HepG2 (cell line): ENCODE measurements around the gene ABCB9. TPM values are rescaled to one million over a fixed set of nuclear protein-coding genes. Genes with fewer than 3 reads are reported as not detected.

ENCODE experiments used
- CSRNP2 ChIP-seq: sonication (generic); formaldehyde crosslinking; conservative IDR thresholded peaks from 2 replicates; pipeline ENCODE4 v1.8.0; 2022; ENCODE audit warnings: low read depth, missing genetic modification reagents
- E2F2 ChIP-seq: sonication (generic); formaldehyde crosslinking; IDR thresholded peaks from 2 replicates; pipeline ENCODE4 v1.4.0; 2020; ENCODE audit warnings: missing genetic modification reagents, borderline replicate concordance
- ELF4 ChIP-seq: sonication (generic); formaldehyde crosslinking; IDR thresholded peaks from 2 replicates; pipeline ENCODE4 v1.5.0; 2020; ENCODE audit warnings: missing genetic modification reagents, mild to moderate bottlenecking, moderate library complexity, borderline replicate concordance
- GMEB1 ChIP-seq: sonication (generic); formaldehyde crosslinking; IDR thresholded peaks from 2 replicates; pipeline ENCODE4 v1.5.1; 2020; ENCODE audit warnings: missing genetic modification reagents, mild to moderate bottlenecking, borderline replicate concordance
- HES4 ChIP-seq: sonication (generic); formaldehyde crosslinking; IDR thresholded peaks from 2 replicates; pipeline ENCODE4 v1.9.0; 2021; ENCODE audit warnings: mild to moderate bottlenecking, missing genetic modification reagents, borderline replicate concordance
- LCORL ChIP-seq, 2 experiments: fragments of 450-650 bp in 1 of 2; sonication (generic) in 1 of 2; formaldehyde crosslinking in 1 of 2; IDR thresholded peaks; 2 replicates each; pipeline versions ENCODE4 v1.5.0 to v1.6.1; 2017 to 2020; ENCODE audit warnings: antibody characterized with exemption in 1 of 2, missing genetic modification reagents in 1 of 2
- MTA3 ChIP-seq: sonication (generic); formaldehyde crosslinking; IDR thresholded peaks from 2 replicates; pipeline ENCODE4 v1.4.0; 2020; ENCODE audit warnings: missing genetic modification reagents
- NFYC ChIP-seq: IDR thresholded peaks from 2 replicates; pipeline ENCODE4 v1.6.1; 2016; ENCODE audit warnings: missing genetic modification reagents, missing compliant biosample characterization
- PPARG ChIP-seq: conservative IDR thresholded peaks from 2 replicates; pipeline ENCODE4 v1.6.1; 2016; ENCODE audit warnings: missing biosample characterization, missing genetic modification reagents
- SKIL ChIP-seq: sonication (generic); formaldehyde crosslinking; IDR thresholded peaks from 2 replicates; pipeline ENCODE4 v1.8.0; 2022; ENCODE audit warnings: missing genetic modification reagents, mild to moderate bottlenecking, moderate library complexity, borderline replicate concordance
- SMARCE1 ChIP-seq: fragments of 450-650 bp; IDR thresholded peaks from 2 replicates; pipeline ENCODE4 v1.6.1; 2017; ENCODE audit warnings: borderline replicate concordance
- THAP7 ChIP-seq: sonication (generic); formaldehyde crosslinking; IDR thresholded peaks from 2 replicates; pipeline ENCODE4 v1.8.1; 2023; ENCODE audit warnings: mild to moderate bottlenecking, missing genetic modification reagents
- ZNF207 ChIP-seq: fragments of 450-650 bp; IDR thresholded peaks from 2 replicates; pipeline ENCODE4 v1.6.1; 2016; ENCODE audit warnings: antibody characterized with exemption, borderline replicate concordance
- ZNF224 ChIP-seq: sonication (generic); formaldehyde crosslinking; IDR thresholded peaks from 2 replicates; pipeline ENCODE4 v1.5.0; 2020; ENCODE audit warnings: mild to moderate bottlenecking, missing genetic modification reagents
- ZNF274 ChIP-seq: sonication (generic); formaldehyde crosslinking; IDR thresholded peaks from 2 replicates; pipeline ENCODE4 v1.5.1; 2020; ENCODE audit warnings: mild to moderate bottlenecking, missing genetic modification reagents
- ZNF276 ChIP-seq: sonication (generic); formaldehyde crosslinking; IDR thresholded peaks from 2 replicates; pipeline ENCODE4 v1.4.0; 2020; ENCODE audit warnings: mild to moderate bottlenecking, low read depth, missing genetic modification reagents
- ZNF549 ChIP-seq: sonication (generic); formaldehyde crosslinking; IDR thresholded peaks from 2 replicates; pipeline ENCODE4 v1.5.0; 2020; ENCODE audit warnings: missing genetic modification reagents
- ZNF761 ChIP-seq: sonication (generic); formaldehyde crosslinking; conservative IDR thresholded peaks from 2 replicates; pipeline ENCODE4 v1.4.0; 2020; ENCODE audit warnings: mild to moderate bottlenecking, missing genetic modification reagents
- polyA plus RNA-seq, 8 experiments: library from polyadenylated mRNA; depleted of rRNA in 3 of 8; stranded (reverse) in 7 of 8; unstranded in 1 of 8; fragments of >200 nt; fragmentation: Illumina TruSeq in 4 of 8; extraction: Trizol in 4 of 8; gene quantifications; 2 replicates each; pipeline versions ENCODE4 v1.2.1 to v1.2.3, GENCODE V29; 2011 to 2016; ENCODE audit warnings: low read depth in 4 of 8, missing spikeins in 1 of 8, mixed read lengths in 1 of 8; ENCODE audit not compliant: insufficient read depth in 1 of 8
- total RNA-seq, 5 experiments: library from RNA; depleted of rRNA; stranded (reverse); fragments of >200 nt; fragmentation: Illumina TruSeq; extraction: Trizol; gene quantifications; 2 replicates each; pipeline ENCODE4 v1.2.3, GENCODE V29; 2016; ENCODE audit warnings: low read depth in 1 of 5

Gene ABCB9
- total and polyA plus RNA-seq, 2 of the 13 experiments (the other 11 are each of a cell fraction or from before 2014, with no cell fraction given) = 5.1 to 6.0 TPM

GRCh38 chr12:122974892-122975789 lies 8.9 kb upstream of the ABCB9 start, which contains the start of gene OGFOD2 (continued):
- TF ChIP-seq CSRNP2 (CRISPR knock-in tag) = no peak
- TF ChIP-seq ZNF207 = no peak
- no peak for TF ChIP-seq MTA3 (CRISPR knock-in tag)
- no peak for TF ChIP-seq SMARCE1
- no peak for TF ChIP-seq E2F2
- no peak for TF ChIP-seq ZNF549 (CRISPR knock-in tag)
- no peak for TF ChIP-seq GMEB1
- TF ChIP-seq PPARG = no peak
- peak; percentile 46; the same call in 1 of the 2 replicates for TF ChIP-seq ELF4 (CRISPR knock-in tag)
- TF ChIP-seq HES4 (CRISPR knock-in tag) = no peak
- TF ChIP-seq ZNF224 (CRISPR knock-in tag) = peak; percentile 71; the same call in 1 of the 2 replicates
- TF ChIP-seq LCORL (IDR thresholded peaks at IDR 0.05) = no peak
- no peak for TF ChIP-seq LCORL (CRISPR knock-in tag; IDR thresholded peaks at IDR 0.05)
- TF ChIP-seq ZNF761 (CRISPR knock-in tag) = no peak; the same call in 1 of the 2 replicates
- no peak for TF ChIP-seq SKIL (CRISPR knock-in tag)
- TF ChIP-seq THAP7 (CRISPR knock-in tag) = peak; percentile 64; the same call in 1 of the 2 replicates
- no peak for TF ChIP-seq NFYC (CRISPR knock-in tag)
- TF ChIP-seq ZNF274 (CRISPR knock-in tag) = no peak
- TF ChIP-seq ZNF276 (CRISPR knock-in tag) = no peak; the same call in 1 of the 2 replicates
